Lower lobe of right lung (tissue), 2 donors: Measurements from ENCODE around the gene SPEF1. TPM values are rescaled to one million over a fixed set of nuclear protein-coding genes. Genes with fewer than 3 reads are reported as not detected.
A peak's percentile ranks its signal among the peaks of the same experiment; 100 is the strongest.

Experiments used
- ATAC-seq, 2 donors: fragments of 200-7000 bp; cut with Tn5 transposase; one replicate each; pipeline ENCODE4 v1.9.1; 2020 to 2022; ENCODE audit warnings: mild to moderate bottlenecking in 2 of 2, moderate library complexity in 2 of 2
- DNase-seq: peaks from one replicate; pipeline ENCODE4 v3.0.0-alpha.2; 2020
- H3K27ac ChIP-seq: fragments of 200-600 bp; one replicate; pipeline ENCODE4 v1.8.0; 2022
- H3K27me3 ChIP-seq: fragments of 200-600 bp; one replicate; pipeline ENCODE4 v1.8.0; 2022; ENCODE audit warnings: low read depth
- H3K36me3 ChIP-seq: fragments of 200-600 bp; one replicate; pipeline ENCODE4 v1.8.0; 2022; ENCODE audit warnings: mild to moderate bottlenecking
- H3K4me1 ChIP-seq: fragments of 200-600 bp; one replicate; pipeline ENCODE4 v1.8.0; 2022
- H3K4me3 ChIP-seq: fragments of 200-600 bp; one replicate; pipeline ENCODE4 v1.8.0; 2022; ENCODE audit warnings: mild to moderate bottlenecking
- H3K9me3 ChIP-seq: fragments of 200-600 bp; one replicate; pipeline ENCODE4 v1.8.0; 2022
- intact Hi-C: fragments of 100-400 bp; cut with DNase I; formaldehyde crosslinking; loops from one replicate; pipeline ENCODE4 v1.11.0; 2022
- total RNA-seq: library from RNA; stranded (reverse); fragmentation: NEBNext Ultra II Directional; extraction: Animal tissue kit (Norgen Biotek cat#: 25700); gene quantifications from one replicate; pipeline ENCODE4 v1.2.1, GENCODE V29; 2021
- TF ChIP-seq, protein P1 (sequence below): fragments of 200-600 bp; IDR thresholded peaks from one replicate; pipeline ENCODE4 v1.8.0; 2022; ENCODE audit warnings: antibody characterized with exemption, mild to moderate bottlenecking
- donor health status: DM: no; HTN: yes; CAD: no; lungs with severe emphysema.

SPEF1 gene
- total RNA-seq, 1 donor from 2014 or later, result 3.9 TPM

DNA sequence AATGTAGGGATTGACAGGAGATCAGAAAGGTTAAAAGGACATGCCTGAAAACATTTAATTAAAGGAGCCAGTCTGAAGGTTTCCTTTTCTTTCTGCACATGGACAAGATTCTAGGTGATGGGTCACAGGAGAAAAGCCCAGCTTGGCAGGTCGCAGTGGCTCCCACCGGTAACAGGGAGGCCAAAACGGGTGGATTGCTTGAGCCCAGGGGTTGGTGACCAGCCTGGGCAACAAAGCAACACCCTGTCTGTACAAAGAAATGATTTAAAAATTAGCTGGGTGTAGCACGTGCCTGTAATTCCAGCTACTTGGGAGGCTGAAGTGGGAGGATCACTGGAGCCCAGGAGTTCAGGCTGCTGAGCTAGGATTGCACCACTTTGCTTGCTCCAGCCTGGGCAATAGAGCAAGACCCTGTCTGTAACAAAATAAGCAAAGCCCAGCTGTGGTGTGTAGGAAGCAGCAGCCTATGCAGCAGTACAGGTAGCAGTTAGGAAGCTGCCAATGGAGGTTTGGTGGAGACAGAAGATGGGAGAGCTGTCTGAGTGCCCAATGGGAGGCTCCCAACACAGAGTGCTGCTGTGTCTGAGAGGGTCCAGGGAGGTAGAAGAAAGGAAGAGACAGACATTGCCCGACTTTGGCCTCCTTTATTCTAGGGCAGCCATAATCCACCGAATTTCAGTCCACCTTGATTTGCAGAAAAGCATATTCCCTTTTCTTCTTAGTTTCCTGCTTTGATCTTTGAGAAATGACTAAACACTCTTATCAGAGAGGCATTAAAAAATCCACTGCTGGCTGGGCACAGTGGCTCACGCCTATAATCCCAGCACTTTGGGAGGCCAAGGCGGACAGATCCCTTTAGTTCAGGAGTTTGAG, 32.0 kb upstream of the SPEF1 start:
- Histone ChIP-seq H3K27ac (peak overlapping the region; percentile 89), H3K9me3 (no peaks in the 10 kb centered on the region), H3K36me3 (no peaks in the 10 kb centered on the region), H3K27me3 (no peaks in the 10 kb centered on the region), H3K4me1 (peaks cover 54% of the 10 kb centered on the region), H3K4me3 (no peak overlapping the region)
- DNase-seq (peak; percentile 19), ATAC-seq (no peak)
- TF ChIP-seq, protein P1, sequence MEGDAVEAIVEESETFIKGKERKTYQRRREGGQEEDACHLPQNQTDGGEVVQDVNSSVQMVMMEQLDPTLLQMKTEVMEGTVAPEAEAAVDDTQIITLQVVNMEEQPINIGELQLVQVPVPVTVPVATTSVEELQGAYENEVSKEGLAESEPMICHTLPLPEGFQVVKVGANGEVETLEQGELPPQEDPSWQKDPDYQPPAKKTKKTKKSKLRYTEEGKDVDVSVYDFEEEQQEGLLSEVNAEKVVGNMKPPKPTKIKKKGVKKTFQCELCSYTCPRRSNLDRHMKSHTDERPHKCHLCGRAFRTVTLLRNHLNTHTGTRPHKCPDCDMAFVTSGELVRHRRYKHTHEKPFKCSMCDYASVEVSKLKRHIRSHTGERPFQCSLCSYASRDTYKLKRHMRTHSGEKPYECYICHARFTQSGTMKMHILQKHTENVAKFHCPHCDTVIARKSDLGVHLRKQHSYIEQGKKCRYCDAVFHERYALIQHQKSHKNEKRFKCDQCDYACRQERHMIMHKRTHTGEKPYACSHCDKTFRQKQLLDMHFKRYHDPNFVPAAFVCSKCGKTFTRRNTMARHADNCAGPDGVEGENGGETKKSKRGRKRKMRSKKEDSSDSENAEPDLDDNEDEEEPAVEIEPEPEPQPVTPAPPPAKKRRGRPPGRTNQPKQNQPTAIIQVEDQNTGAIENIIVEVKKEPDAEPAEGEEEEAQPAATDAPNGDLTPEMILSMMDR, result no peak
- intact Hi-C loops, result no loop called here

DNA sequence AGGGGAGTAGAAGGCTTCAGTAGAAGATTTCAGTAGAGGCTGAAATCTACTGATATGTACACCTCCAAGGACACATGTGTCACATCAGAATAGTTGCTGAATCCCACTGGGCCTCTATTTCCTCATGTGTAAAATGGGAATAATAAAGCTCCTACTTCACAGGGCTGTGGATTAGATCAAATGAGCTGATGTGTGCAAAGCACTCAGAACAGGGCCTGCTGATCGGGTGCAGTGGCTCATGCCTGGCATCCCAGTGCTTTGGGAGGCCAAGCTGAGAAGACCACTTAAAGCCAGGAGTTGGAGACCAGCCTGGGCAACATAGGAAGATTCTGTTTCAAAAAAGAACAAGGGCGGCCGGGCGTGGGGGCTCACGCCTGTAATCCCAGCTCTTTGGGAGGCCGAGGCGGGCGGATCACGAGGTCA, 31.0 kb upstream of the SPEF1 start:
- DNase-seq (peak; percentile 39), ATAC-seq (no peak)
- Histone ChIP-seq H3K9me3 (no peaks in the 10 kb centered on the region), H3K4me3 (no peak overlapping the region), H3K4me1 (peaks cover 60% of the 10 kb centered on the region), H3K27ac (peak overlapping the region; percentile 89), H3K36me3 (no peaks in the 10 kb centered on the region), H3K27me3 (no peaks in the 10 kb centered on the region)
- intact Hi-C loops, result no loop called here
- TF ChIP-seq, protein P1, result no peak

DNA sequence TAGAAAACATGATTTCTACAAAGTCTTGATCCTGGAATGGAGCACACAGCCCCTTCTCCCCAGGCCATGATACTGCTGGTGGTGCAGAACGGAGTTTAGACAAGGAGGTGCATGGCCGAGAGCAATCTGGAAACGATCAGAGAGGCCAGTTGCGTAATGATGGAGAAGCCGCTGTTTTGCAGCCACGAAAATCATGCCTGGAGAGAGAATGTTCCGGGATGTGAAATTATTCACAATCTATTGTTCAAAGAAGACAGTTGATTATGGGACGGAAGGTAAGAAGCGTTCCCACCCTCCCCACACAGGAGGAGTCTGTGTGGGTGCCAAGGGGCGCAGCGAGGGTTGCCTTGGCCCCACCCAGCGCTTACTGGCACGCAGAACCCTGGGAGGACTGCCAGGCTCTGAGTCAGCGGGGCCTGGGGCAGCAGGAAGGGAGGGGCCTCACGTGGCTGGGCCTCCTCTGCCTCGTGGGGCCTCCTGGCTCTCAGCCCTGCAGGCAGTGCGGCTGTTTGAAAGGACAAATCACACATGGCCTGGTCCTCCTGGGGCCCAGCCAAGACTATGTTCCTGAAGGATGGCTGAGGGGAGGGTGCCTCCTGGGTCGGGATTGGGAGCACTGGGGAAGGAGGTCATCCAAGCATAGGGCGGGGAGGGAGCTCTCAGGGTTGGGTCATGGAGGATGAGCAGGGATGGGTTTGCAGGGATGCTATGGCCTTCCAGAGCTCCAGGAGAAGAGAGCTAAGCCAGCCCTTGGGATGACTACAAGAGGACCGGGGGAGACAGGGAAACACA, 30.4 kb upstream of the SPEF1 start:
- DNase-seq, result peak; percentile 98

DNA sequence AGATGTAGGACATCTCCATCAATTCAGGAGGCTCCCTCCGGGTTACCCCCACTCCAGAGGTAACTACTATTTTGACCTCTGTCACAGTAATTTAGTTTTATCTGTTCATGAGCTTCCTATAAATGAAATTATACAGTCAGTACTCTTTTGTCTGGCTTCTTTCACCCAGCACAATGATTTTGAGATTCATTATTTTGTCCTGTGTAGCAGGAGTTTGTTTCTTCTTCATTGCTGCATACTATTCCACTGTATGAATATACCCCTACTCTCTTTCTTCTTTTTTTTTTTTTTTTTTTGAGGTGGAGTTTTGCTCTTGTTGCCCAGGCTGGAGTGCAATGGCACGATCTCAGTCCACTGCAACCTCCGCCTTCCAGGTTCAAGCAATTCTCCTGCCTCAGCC, 27.3 kb upstream of the SPEF1 start:
- H3K36me3 ChIP-seq, result peaks cover 25% of the 10 kb centered on the region
- H3K4me3 ChIP-seq, result peak overlapping the region; percentile 41
- DNase-seq (no peak), ATAC-seq (no peak)
- intact Hi-C loops, result no loop called here
- H3K4me1 ChIP-seq, result peaks cover 90% of the 10 kb centered on the region
- no peaks in the 10 kb centered on the region for H3K27me3 ChIP-seq
- TF ChIP-seq, protein P1, result no peak
- H3K9me3 ChIP-seq, result no peaks in the 10 kb centered on the region
- peak overlapping the region; percentile 83 for H3K27ac ChIP-seq

More for the DNA sequence above, 30.4 kb upstream of the SPEF1 start:
- Histone ChIP-seq H3K4me1 (peaks cover 66% of the 10 kb centered on the region), H3K9me3 (no peaks in the 10 kb centered on the region), H3K4me3 (peak overlapping the region; percentile 57), H3K27me3 (no peaks in the 10 kb centered on the region), H3K27ac (peak overlapping the region; percentile 89), H3K36me3 (no peaks in the 10 kb centered on the region)
- intact Hi-C loops, result no loop called here
- ATAC-seq, result peak; percentile 93 to 96
- TF ChIP-seq, protein P1, result no peak

DNA sequence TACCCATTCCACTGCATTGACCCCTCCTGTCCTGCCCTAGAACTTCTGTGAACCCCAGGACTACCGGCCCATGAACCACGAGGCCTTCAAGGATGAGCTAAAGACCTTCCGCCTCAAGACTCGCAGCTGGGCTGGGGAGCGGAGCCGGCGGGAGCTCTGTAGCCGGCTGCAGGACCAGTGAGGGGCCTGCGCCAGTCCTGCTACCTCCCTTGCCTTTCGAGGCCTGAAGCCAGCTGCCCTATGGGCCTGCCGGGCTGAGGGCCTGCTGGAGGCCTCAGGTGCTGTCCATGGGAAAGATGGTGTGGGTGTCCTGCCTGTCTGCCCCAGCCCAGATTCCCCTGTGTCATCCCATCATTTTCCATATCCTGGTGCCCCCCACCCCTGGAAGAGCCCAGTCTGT, 23.5 kb upstream of the SPEF1 start:
- DNase-seq, result peak; percentile 34
- Histone ChIP-seq H3K27ac (peak overlapping the region; percentile 83), H3K36me3 (peaks cover 63% of the 10 kb centered on the region), H3K27me3 (no peaks in the 10 kb centered on the region), H3K4me3 (no peak overlapping the region), H3K9me3 (no peaks in the 10 kb centered on the region), H3K4me1 (peaks cover 94% of the 10 kb centered on the region)
- no peak for ATAC-seq
- TF ChIP-seq, protein P1, result no peak
- intact Hi-C loops, result no loop called here
